ENCODE measurements around the gene CNPY3.
"Not testable (repeated sequence)": the region's sequence is repeated elsewhere in the genome, so short reads cannot be mapped to it uniquely, and the experiment has no call there.

CNPY3 gene

GRCh38 chr6:42916288-42916687, 13.0 kb upstream of the CNPY3 start:
- no peak for DNase-seq

- DNase-seq: no peak
Measured at GRCh38 chr6:42921801-42922200, 7.5 kb upstream of the CNPY3 start.

- DNase-seq: no peak
Measured at GRCh38 chr6:42923666-42924065, 5.6 kb upstream of the CNPY3 start.

GRCh38 chr6:42925248-42925857, 3.9 kb upstream of the CNPY3 start:
- no peak for DNase-seq

- DNase-seq: no peak
Measured at GRCh38 chr6:42929821-42930360, 611 bp downstream of the CNPY3 start.

- DNase-seq: no peak
Measured at GRCh38 chr6:42932412-42932811, 3.1 kb downstream of the CNPY3 start.

- no peak for DNase-seq
Measured at GRCh38 chr6:42933205-42933604, 3.9 kb downstream of the CNPY3 start.

GRCh38 chr6:42935322-42935721, 6.0 kb downstream of the CNPY3 start:
- no peak for DNase-seq

GRCh38 chr6:42936398-42936797, 7.1 kb downstream of the CNPY3 start:
- DNase-seq: no peak

- DNase-seq: no peak
Measured at GRCh38 chr6:42937548-42938427, 8.5 kb downstream of the CNPY3 start.

- DNase-seq: no peak
Measured at GRCh38 chr6:42938428-42938796, 9.1 kb downstream of the CNPY3 start.

- no peak for DNase-seq
Measured at GRCh38 chr6:42938987-42939809, 9.9 kb downstream of the CNPY3 start.

GRCh38 chr6:42939810-42940167, 10.5 kb downstream of the CNPY3 start:
- DNase-seq: no peak

GRCh38 chr6:42940493-42941045, 11.3 kb downstream of the CNPY3 start:
- DNase-seq: no peak

- DNase-seq: not testable (repeated sequence)
Measured at GRCh38 chr6:42941356-42941755, 12.1 kb downstream of the CNPY3 start.

GRCh38 chr6:42942444-42942843, 13.2 kb downstream of the CNPY3 start:
- no peak for DNase-seq

- DNase-seq: no peak
Measured at GRCh38 chr6:42947950-42948349, 18.7 kb downstream of the CNPY3 start.

- DNase-seq: no peak
Measured at GRCh38 chr6:42952389-42952788, 23.1 kb downstream of the CNPY3 start.

GRCh38 chr6:42954405-42954804, 25.1 kb downstream of the CNPY3 start:
- not testable (repeated sequence) for DNase-seq

GRCh38 chr6:42958125-42958524, 28.8 kb downstream of the CNPY3 start:
- DNase-seq: no peak

GRCh38 chr6:42959917-42960242, 30.6 kb downstream of the CNPY3 start:
- DNase-seq: no peak

GRCh38 chr6:42960243-42961019, 31.2 kb downstream of the CNPY3 start, which contains the start of gene GNMT:
Gene GNMT, plus strand, starts transcription at chr6:42960754. Its CDS starts 14 bp downstream, at chr6:42960768.
- DNase-seq: no peak

All from NCI-H446 (cell line).